T47D (cell line): ENCODE measurements around the gene DYNC1H1.

Source experiments
- DNase-seq, 2 experiments: peaks; one replicate each; pipeline versions ENCODE4 v3.0.0 to v3.0.0-alpha.2; 2011 to 2012; ENCODE audit warnings: low read depth in 1 of 2, low spot score in 1 of 2
- JUND ChIP-seq: IDR thresholded peaks from 2 replicates; pipeline ENCODE4 v1.6.1; 2012; ENCODE audit warnings: low read depth
- in situ Hi-C: cut with HindIII; loops from 2 replicates; pipeline ENCODE4 v1.10.0; 2016; ENCODE audit warnings: low sequenced_read_pairs, low pct_unique_long_range_greater_than_20kb

The DYNC1H1 gene

DNA sequence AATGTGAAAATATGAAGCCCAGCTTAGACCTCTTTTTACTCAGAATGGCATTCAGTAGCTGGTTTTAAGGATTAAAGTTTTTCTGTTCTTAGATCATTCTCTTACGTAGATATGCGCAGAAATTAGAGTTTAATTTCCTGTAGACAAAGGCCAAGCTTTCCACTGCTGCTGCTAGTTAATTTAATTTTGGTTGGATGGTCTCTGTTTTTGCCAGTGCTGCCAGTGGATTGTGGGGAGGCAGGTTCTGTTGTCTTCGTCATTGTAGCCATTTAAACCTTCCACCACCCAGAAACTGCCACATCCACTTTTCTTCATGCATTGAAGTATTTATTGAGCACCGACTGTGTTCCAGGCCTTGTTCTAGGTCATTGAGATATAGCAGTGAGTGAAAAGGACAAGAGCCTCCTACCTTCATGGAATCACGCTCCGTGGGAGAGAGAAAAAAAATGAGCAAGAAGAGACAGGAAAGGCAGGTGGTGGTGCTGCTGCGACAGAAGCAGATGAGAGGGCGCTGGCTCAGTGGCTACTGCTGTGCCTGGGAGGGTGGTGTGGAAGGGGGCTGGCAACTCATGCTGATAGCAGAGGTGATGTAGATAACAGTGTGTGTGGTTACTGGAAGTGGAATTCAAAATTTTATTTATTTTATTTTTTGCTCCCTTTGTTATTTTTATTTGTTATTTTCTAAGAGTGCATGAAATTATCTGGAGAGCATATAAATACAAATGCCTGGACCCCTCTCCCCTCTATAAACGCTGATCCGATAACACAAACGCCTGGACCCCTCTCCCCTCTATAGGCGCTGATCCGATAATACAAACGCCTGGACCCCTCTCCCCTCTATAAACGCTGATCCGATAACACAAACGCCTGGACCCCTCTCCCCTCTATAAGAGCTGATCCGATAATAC, 33.3 kb downstream of the DYNC1H1 start:
- in situ Hi-C loops, result no loop called here
- no peak for TF ChIP-seq JUND
- DNase-seq, result no peak

GRCh38 chr14:102000902-102001301, 36.5 kb downstream of the DYNC1H1 start:
- DNase-seq, result no peak
- in situ Hi-C loops, result no loop called here
- TF ChIP-seq JUND, result no peak

DNA sequence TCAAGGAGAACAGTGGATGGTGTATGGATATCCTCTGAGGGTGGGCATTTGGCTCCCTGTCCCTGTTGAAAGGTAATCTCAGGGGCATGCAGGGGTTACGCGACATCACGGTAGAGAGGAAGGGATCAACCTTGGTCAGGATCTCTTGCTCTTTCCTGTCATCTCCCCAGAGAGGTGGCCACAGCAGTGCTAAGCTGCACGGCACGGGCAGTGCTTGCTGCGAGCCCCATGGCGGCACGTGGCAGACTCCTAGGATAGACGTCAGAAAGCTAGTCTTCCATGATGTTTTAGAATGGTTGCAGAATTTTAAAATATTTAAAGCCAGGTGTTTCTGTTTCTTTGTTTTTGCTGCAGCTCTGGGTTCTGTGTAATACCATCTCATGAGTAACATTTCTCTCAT, 41.0 kb downstream of the DYNC1H1 start:
- in situ Hi-C loops, result no loop called here
- no peak for TF ChIP-seq JUND
- no peak for DNase-seq

- TF ChIP-seq JUND, result no peak
- in situ Hi-C loops, result no loop called here
- no peak for DNase-seq
Measured at GRCh38 chr14:102007916-102008418, 43.6 kb downstream of the DYNC1H1 start.

DNA sequence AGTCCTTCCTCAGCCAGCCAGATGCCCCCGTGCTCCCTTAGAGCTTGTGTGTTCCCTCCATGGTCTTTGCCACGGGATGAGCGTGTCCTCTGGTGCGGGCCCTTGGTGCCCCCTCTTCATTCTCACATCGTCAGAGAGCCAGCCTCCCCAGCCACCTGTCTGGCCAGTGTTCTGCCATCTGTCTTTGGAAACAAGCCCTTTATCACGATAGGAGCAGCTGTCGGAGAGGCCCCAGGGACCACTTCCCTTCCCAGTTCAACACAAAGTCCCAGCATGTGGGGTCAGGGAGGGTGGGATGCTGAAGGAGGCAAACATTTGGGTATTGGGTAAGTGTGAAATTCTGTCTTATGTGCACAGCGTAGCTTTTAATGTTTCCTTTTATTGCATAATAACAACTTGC, 44.5 kb downstream of the DYNC1H1 start:
- no peak for DNase-seq
- in situ Hi-C loops, result no loop called here
- no peak for TF ChIP-seq JUND

DNA sequence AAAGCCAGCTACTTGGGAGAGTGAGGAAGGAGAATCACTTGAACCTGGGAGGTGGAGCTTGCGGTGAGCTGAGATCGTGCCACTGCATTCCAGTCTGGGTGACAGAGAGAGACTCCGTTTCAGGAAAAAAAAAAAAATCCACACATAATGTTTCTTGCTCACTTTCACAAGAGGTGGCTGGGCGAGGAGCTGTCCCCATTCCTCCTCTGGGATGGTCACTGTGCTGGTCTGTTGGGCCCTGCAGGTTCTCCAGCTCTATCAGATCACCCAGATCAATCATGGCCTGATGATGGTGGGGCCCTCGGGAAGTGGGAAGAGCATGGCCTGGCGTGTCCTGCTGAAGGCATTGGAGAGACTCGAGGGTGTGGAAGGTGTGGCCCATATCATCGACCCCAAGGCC, 47.3 kb downstream of the DYNC1H1 start:
- no peak for DNase-seq
- in situ Hi-C loops, result no loop called here

DNA sequence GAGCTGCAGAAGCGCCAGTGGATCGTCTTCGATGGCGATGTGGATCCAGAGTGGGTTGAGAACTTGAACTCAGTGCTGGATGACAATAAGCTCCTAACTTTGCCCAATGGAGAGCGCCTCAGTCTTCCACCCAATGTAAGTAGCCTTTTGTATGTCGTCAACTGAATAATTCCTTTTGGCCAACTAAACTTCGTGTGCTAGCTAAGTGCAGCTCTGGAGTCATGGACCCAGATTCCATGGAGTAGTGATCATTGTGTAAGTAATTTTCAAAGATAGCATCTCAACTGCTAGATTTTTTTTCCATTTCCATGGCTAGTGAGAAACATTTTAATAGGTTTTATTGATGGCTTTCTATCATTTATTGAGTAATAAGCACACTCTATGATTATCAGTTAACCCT, 48.0 kb downstream of the DYNC1H1 start:
- DNase-seq, result no peak
- in situ Hi-C loops, result no loop called here
- no peak for TF ChIP-seq JUND

More for the DNA sequence above, 47.3 kb downstream of the DYNC1H1 start:
- no peak for TF ChIP-seq JUND

DNA sequence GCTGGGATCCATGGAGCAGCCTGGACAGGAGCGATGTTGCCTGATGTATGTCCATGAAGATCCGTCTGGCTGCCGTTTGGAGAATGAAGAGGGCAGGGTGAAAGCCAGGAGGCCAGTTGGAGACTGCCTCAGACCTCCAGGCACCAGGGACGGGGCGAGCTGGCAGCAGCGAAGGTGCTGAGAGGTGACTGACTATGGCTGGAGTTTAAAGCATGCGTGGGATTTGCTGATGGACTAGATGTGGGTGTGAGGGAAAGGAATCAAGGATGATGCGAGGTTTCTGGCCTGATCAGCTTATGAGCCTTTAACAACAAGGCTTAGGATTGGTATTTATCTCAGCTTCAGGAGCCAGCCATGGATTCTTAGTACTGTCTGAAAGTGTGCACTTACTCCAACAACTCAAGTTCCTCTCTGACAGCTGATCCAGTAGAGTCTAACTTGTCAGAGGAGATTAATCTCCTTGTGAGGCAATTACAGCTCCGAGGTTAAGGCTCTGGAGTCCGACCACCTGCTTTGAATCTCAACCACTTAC, 49.4 kb downstream of the DYNC1H1 start:
- no peak for DNase-seq
- TF ChIP-seq JUND, result no peak
- in situ Hi-C loops, result no loop called here

- DNase-seq, result no peak
- in situ Hi-C loops, result no loop called here
- no peak for TF ChIP-seq JUND
Measured at GRCh38 chr14:102015045-102015685, 50.8 kb downstream of the DYNC1H1 start.

DNA sequence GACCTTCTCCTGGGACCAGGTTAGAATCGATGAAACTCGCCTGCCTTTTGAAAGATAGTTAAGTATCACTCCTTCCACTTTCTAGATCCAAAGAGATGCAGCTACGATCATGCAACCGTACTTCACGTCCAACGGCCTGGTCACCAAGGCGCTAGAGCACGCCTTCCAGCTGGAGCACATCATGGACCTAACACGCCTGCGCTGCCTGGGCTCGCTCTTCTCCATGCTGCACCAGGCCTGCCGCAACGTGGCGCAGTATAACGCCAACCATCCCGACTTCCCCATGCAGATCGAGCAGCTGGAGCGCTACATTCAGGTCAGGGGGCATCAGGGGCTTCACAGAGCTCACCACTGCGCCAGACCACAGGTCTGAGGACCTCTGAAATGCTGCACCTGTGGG, 51.4 kb downstream of the DYNC1H1 start:
- in situ Hi-C loops, result no loop called here
- TF ChIP-seq JUND, result no peak
- no peak for DNase-seq

- no peak for DNase-seq
- in situ Hi-C loops, result no loop called here
- no peak for TF ChIP-seq JUND
Measured at GRCh38 chr14:102016420-102017090, 52.2 kb downstream of the DYNC1H1 start.

- DNase-seq, result no peak
- in situ Hi-C loops, result no loop called here
- TF ChIP-seq JUND, result no peak
Measured at GRCh38 chr14:102018251-102018650, 53.9 kb downstream of the DYNC1H1 start.
